Measurements from ENCODE around the gene PKNOX1. TPM values are rescaled to one million over a fixed set of nuclear protein-coding genes. Genes with fewer than 3 reads are reported as not detected.

PKNOX1 gene
- total and polyA plus RNA-seq, 9 of the 15 experiments (the other 6 are each of a cell fraction or from before 2014, with no cell fraction given): 8.8 to 25.9 (median 13.2) TPM

GRCh38 chr21:43031121-43031619, 56.8 kb downstream of the PKNOX1 start:
- no peak for ATAC-seq
- TF ChIP-seq ZNF707 (CRISPR knock-in tag; conservative IDR thresholded peaks at IDR 0.05): no peak
- no peak for TF ChIP-seq SMAD2 (IDR thresholded peaks at IDR 0.05; ENCODE audit: low read depth, low read length)
- no peak for TF ChIP-seq E2F8 (IDR thresholded peaks at IDR 0.05; ENCODE audit: low read depth, partially characterized antibody)
- no peak for TF ChIP-seq MLX (CRISPR knock-in tag; conservative IDR thresholded peaks at IDR 0.05)
- no peak for TF ChIP-seq XRCC4 (IDR thresholded peaks at IDR 0.05; ENCODE audit: extremely low read depth, insufficient read depth, insufficient read length)
- no peak for TF ChIP-seq ESRRA (IDR thresholded peaks at IDR 0.05; ENCODE audit: borderline replicate concordance, low read depth)
- TF ChIP-seq ARID2 (IDR thresholded peaks at IDR 0.05): no peak
- TF ChIP-seq HNRNPH1 (optimal IDR thresholded peaks at IDR 0.05; ENCODE audit: low read depth, low read length): no peak
- no peak for TF ChIP-seq HNRNPL (IDR thresholded peaks at IDR 0.05; ENCODE audit: low read depth, low read length)
- no peak for TF ChIP-seq RBM39 (optimal IDR thresholded peaks at IDR 0.05; ENCODE audit: low read depth, low read length)
- no peaks in the 10 kb centered on the region for H3K4me1 ChIP-seq (replicated peaks in 1 of 2; ENCODE audit: control insufficient read depth in 2 of 2, insufficient read depth in 2 of 2, low read length in 2 of 2)
- no TSS peak for BruUV-seq (replicated peaks)
- ChIA-PET POLR2A (no interaction called here), CTCF (ENCODE audit: low intra/inter-chr PET ratio) (no interaction called here)
- no peaks in the 10 kb centered on the region for H4K20me1 ChIP-seq (replicated peaks; ENCODE audit: control insufficient read depth, insufficient read depth, low read length)
- H3K79me2 ChIP-seq (ENCODE audit: control insufficient read depth, insufficient read depth, low read length): no peaks in the 10 kb centered on the region
- intact Hi-C loops (cut with micrococcal nuclease) (no loop called here), in situ Hi-C loops (cut with MboI) (no loop called here)
- H3K9me3 ChIP-seq (replicated peaks; ENCODE audit: control insufficient read depth, insufficient read depth, low read depth, low read length): no peaks in the 10 kb centered on the region
- no peak overlapping the region for H3K4me3 ChIP-seq
- no peak overlapping the region for H3K4me2 ChIP-seq (ENCODE audit: insufficient read depth, low read length)
- 69% methylated on average over 12 of the region's 12 CpGs for WGBS (ENCODE audit: insufficient coverage, low coverage, missing lambda C conversion rate)
- FAIRE-seq: no peak
- peaks cover 29% of the 10 kb centered on the region for H3K36me3 ChIP-seq (ENCODE audit: control insufficient read depth, insufficient read depth, low read length)
- H2AFZ ChIP-seq (ENCODE audit: low read depth, low read length): no peak overlapping the region
- DNase-seq (ENCODE audit: extremely low read depth in 1 of 4, low spot score in 3 of 4): no peak
- no peaks in the 10 kb centered on the region for H3K27me3 ChIP-seq (ENCODE audit: control insufficient read depth in 2 of 2, insufficient read depth in 2 of 2, low read length in 2 of 2)
- H3K27ac ChIP-seq (ENCODE audit: extremely low read depth, low read depth, low read length): no peak overlapping the region
- H3K9ac ChIP-seq (ENCODE audit: insufficient read depth in 1 of 2, low read depth in 2 of 2, low read length in 2 of 2): no peak overlapping the region
- no peaks in the 10 kb centered on the region for H3K9me1 ChIP-seq (ENCODE audit: control insufficient read depth, insufficient read depth, low read length)

Data from K562 (cell line).